Measurements from ENCODE around the gene ACTL7B.

GRCh38 chr9:108869092-108869725, 13.4 kb upstream of the ACTL7B start:
- TF ChIP-seq CTCF (IDR thresholded peaks at IDR 0.05; ENCODE audit: insufficient read depth, low read depth, low read length), result no peak
- no peak for TF ChIP-seq EZH2 (IDR thresholded peaks at IDR 0.05; ENCODE audit: insufficient read depth, low read length)
